GM11168 (cell line): ENCODE measurements around the gene ACVR1B.

ENCODE experiments used
- in situ Hi-C: fragments of 300-500 bp; cut with MboI; formaldehyde crosslinking; loops from one replicate; pipeline ENCODE4 v1.12.0; 2022; ENCODE audit warnings: low sequenced_read_pairs; ENCODE audit not compliant: unreplicated experiment

ACVR1B gene

DNA sequence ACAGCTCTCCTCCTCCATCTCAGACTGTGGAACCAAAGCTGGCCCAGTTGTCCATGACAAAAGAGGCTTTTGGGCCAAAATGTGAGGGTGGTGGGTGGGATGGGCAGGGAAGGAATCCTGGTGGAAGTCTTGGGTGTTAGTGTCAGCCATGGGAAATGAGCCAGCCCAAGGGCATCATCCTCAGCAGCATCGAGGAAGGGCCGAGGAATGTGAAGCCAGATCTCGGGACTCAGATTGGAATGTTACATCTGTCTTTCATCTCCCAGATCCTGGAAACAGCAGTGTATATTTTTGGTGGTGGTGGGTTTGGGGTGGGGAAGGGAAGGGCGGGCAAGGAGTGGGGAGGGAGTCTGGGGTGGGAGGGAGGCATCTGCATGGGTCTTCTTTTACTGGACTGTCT is 43.5 kb downstream of the ACVR1B start:
- in situ Hi-C loops: no loop called here

DNA sequence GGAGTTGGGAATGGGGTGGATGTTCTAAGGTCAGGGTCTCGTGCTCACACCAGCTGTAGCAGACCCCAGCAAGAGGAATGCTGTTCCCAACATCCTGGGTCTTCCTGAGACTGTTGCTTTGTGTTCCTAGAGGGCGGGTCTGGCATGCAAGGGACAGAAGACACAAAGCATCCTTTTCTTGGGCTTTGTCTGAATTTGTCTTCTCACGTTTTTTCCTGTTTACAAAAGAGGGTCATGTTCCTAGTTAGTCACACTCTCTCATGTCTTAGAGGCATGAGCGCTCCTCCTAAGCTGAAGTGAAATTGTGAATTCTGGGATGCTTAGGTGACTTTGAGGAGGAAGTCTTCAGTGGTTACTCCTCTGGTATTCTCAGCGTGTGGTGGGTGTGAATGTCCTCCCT is 45.6 kb downstream of the ACVR1B start:
- in situ Hi-C loops: no loop called here

DNA sequence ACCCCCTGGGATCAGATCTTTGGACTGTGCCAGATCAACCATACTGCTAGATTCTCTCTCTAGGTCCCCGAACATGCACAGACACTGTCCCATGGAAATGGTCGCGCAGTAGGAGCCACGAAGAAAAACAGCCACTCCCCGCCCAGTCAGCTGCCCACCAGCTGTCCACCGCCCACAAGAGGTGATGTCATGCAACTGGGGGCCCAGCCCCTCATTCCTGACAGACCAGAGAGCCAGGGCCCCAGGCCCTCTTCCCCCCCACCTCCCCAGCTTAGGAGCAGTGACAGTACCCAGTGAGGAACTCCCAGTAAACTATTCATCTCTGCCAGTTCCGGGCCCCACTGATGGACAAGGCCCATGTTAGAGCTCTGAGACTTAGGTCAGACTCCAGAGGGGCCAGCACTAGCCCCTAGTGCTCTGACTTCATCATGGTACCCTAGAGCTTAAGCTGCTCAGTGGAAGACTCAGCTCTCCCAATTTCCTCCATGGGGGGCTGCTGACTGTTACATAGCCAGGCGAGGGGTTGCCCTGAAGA is 51.6 kb downstream of the ACVR1B start:
- in situ Hi-C loops: no loop called here

DNA sequence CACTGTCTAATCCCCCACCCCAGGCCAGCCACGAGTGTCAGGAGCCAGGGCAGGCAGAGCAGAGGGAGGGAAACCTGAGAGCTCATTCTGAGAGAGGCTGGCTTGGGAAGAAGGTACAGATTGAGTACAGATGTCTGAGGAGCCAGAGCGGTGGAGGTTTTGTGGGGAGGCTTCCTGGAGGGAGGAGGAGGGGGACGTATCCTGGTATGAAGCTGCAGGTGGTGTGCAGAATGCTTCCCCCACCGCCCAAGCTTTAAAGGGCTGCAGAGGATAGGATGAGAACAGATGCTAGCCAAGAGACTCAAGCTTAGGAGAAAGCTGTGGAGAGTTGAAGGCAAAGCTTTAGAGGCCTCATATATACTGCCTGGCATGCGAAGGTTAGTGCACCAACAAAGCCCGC is 52.1 kb downstream of the ACVR1B start:
- in situ Hi-C loops: no loop called here

DNA sequence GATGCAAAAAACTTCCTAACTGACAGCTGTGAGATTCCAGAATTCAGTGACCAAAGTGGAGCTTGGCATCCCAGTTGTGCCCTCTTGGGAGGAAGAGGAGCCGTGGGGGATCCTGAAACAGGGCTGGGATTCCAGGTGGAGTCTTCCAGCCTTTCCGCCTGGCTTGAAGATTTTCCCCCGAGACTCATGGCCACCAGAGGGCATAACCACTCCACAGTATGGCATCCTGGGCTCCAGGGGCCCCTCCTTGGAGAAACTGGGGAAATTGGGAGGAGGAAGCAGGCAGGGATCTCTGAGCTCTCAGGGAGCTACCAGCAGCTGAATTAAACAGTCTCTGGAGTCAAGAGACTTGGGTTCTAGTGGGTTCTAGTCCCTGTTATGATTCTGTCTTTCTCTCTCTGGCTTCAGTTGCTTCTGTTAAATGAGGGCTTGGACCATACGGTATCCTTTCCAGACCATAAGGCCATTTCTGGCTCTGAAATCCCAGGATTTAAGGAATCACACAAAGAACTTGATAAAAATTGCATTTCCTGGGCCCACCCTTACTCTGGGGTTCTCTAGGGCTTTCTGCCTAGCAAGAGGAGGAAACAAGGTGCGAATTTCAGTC is 52.6 kb downstream of the ACVR1B start:
- in situ Hi-C loops: no loop called here

DNA sequence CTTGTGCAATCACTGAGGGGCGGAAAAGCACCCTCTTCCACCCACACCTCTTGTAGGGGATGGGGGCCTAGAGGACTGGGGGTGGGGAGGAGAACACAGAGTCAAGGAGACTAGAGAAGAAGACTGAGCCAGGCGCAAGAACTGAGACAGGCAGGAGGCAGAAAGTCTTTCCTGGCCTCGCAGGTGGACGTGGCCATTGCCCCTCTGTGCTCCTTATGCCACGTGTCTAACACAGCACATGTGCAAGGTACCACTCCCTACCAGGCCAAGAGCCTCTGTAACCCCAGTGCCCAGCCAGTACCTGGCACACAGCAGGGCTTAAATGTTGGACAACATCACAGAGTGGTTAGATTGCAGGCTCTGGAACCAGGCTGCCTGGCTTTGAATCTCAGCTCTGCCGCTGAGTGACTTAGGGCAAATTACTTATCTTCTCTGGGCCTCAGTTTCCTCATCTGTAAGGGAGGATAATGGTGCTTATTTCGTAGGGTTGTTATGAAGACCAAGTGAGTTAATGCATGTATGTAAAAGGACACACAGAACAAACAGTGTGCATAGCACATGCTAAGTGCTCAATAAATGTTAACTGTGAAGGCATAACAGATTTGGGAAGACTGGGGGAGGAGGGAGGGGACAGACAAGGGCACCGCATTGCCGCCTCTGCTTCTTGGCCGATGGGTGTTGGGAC is 53.9 kb downstream of the ACVR1B start:
- in situ Hi-C loops: no loop called here

DNA sequence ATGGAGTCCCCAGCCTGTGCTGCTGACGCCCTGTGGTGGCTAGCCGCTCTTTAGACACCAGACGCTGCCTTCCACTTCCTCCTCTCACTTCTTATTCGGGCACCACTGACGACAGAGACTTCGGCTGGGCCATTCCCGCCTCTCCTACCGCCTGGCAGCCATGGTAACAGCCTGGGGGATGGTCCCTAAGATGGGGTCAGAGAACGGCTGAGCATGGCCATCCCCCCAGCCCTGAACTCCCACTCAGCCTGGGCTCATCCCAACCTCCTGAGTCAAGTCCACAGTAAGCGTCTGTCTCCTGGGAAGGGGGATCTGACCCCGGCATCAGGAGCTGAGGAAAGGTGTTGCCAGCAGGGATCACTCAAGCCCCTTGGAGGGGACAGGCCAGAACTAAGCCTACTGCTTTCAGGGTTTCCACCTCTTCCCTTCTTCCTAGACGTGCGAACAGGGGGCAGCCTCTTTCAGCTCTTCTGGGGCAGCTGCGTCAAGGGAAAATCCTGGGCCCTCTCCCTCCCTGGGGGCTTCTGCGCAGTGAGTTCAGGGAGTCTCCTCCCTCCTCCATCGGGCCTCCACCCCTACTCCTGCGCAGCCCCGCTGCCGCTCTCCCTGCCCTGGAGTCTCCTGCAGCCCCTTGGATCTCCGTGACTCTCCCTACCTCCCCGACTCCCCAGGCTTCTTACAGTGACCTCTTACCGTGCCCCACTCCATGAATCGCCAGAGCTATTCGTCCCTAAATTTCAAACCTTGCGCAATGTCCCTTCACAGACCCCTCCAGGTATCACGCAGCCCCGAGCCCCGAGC is 54.6 kb downstream of the ACVR1B start:
- in situ Hi-C loops: no loop called here

DNA sequence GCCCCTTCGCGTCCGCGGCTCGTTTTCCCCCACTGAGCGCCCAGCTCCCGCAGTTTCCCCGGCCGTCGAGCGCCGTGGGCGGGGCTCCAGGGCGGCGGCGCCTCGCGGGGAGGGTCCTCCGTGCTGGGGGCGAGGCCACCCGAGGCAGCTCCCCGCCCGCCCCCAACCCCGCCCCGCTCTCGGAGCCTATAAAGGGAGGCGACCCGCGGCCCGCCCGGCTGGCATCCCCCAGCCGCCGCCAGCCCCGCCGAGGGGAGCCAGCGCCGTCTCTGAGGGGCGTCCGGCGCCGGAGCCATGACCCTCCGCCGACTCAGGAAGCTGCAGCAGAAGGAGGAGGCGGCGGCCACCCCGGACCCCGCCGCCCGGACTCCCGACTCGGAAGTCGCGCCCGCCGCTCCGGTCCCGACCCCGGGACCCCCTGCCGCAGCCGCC is 55.2 kb downstream of the ACVR1B start, which contains the start of gene TAMALIN:
Gene TAMALIN (plus strand): TSS at position 221 of the 432 bp plus-strand sequence. CDS start 74 bp downstream, at position 295.
- in situ Hi-C loops: no loop called here

DNA sequence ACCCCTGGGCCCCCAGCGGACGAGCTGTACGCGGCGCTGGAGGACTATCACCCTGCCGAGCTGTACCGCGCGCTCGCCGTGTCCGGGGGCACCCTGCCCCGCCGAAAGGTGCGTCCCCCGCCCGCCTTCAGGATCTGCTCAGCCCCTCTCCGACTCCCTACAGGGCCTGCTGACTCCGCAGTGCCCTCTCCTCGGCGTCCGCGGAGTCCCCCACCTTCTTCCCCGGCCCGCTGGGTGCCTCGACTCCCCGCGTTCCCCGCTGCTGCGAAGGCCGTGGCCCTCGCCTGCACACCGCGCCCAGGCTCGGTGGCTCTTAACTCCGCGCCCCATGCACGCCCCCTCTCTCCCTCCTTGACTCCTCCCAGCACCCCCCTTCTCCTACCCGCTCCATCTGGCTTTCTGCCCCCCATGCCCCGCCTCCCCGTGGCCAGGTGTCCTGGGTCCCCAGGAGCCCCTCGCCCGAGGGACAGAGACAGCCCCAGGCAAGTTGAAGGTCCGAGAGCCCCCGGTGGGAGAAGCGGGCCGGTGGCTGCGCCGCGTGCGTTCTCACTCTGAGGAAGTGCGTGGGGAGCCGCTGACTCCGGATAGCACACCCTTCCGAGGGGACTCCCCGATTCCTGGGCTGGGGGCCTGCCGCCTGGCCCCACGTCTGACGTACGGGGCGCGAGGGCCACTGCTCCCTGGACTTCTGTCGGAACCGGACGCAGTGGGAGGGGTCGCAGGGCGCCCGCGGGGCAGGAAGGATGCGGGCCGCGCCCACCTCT is 55.8 kb downstream of the ACVR1B start:
- in situ Hi-C loops: no loop called here

DNA sequence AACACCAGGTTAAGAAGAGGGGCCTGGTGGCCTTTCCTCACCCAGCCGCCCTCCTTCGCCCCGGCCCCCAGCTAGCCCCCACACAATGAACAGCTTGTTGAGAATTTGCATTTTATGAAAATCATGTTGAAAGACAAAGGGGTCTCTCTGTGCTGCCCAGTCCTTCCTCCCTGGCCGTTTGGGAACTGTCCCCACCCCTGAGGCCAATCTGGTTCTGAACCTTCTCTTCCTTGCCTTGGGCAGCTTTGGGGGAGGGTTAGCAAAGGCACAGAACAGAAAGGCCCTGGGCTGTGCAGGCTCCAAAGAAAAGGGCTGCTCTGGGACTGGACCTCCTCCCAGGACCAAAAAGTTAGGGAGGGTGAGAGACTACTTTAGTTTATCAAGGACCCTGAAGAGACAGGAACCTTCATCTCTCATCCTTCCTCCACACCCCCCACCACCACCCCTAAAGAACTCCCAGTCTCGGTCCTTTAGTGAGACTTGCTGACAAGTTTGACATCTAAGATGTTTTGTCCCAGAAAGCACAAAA is 56.5 kb downstream of the ACVR1B start:
- in situ Hi-C loops: no loop called here

DNA sequence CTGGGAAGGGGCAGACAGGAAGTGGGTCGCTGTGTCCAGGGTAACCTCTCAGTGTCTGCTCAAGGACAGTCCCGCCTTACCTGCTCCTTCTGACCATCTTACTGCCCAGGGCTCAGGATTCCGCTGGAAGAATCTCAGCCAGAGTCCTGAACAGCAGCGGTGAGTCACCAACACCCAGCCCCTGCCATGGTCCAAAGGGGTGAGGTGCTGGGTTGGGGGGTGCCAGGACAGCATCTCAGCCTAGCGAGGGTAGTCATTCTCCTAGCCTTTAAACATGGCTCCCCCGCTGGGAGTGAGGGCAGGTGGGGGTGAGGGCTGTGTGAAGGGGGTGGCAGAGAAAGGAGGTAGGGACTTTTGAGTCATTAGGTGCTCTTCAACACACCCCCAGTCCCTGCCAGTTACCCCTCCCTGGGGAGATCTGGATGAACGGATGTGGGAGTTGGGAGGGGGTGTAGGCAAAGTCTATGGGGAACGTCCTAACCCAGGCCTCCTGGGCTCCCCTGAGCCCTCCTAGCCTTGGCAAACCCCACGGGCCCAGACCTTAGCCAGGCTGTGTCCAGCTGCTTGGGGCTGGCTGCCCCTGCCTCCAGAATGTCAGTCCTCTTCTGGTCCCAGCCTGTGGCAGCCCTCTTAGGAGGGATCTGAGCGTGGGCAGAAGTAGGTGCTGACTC is 57.7 kb downstream of the ACVR1B start:
- in situ Hi-C loops: no loop called here

DNA sequence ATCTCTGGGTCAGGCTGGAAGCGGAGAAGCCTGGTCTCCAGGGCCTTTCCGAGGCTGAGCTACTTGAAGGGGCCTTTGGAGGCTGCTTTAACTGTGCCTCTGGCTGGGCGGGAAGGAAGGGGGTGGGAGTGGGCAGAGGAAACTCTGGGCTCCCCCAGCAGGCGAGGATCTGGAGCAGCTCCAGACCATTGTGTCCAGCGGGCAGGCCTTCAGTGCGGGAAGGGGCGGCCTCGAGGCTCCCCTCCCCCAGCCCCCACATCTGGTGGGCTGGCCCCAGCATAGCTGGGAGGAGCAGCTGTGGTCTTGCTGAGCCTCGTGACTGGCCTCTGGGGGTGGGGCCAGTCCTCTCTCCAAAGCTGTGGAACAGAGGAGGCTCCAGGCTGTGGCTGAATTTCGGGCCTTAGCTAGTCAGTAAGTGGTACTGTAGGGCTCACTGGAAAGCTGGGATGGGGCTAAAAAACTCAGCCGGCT is 58.7 kb downstream of the ACVR1B start:
- in situ Hi-C loops: no loop called here

DNA sequence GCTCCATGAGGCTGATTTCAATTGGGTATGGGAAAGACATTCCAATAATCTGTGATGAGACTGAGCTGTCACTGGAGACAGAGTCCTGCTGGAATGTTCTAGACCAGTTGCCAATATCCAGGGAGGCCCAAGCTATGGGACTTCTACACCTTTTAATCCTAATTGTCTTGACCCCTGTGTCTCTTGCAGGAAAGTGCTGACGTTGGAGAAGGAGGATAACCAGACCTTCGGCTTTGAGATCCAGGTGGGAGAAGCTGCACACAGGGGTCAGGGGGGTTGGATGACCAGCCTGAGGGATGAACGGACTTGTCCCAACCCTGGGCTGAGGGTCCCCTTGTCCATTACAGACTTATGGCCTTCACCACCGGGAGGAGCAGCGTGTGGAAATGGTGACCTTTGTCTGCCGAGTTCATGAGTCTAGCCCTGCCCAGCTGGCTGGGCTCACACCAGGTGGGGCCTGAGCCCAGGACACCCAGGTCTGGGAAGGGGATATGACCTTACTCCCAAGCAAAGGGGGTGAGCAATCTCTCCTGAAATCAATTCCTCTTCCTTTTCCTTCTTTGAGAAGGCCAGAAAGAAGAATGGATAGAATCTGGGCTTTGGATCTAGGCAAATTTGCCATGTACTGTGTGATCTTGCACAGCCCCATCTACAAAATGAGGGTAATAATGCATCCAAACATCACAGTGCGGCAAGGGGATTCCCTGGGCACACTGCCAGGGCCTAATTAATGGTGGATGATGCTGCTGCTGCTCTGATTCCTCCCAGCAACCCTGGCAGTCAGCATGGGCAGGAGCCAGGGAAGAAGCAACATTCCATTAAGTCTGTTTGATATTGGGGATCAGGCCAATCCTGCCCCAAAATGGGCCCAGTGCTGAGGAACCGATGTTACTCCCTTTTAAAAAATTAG is 59.4 kb downstream of the ACVR1B start:
- in situ Hi-C loops: no loop called here

DNA sequence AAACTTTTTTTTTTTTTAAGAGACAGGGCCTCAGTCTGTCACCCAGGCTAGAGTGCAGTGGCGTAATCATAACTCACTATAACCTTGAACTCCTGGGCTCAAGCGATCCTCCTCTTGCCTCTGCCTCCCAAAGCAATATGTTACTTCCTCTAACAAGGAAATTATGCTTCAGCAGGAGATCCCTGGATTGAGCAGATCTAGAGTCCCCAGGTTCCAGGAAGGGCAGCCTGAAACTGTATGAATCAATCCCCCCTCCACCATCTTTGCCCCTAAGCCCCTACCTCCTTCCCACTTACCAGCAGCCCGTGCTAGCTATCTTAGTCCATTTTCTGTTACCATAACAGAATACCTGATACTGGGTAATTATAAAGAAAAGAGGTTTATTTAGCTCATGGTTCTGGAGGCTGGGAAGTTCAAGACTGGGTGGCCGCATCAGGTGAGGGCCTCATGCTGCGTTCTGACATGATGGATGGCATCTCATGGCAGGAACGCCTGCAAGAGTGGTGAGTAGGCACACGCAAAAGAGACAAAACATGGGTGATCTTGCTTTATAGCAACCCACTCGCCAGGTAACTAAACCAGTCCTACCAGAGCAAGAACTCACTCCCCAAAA is 60.2 kb downstream of the ACVR1B start:
- in situ Hi-C loops: no loop called here

DNA sequence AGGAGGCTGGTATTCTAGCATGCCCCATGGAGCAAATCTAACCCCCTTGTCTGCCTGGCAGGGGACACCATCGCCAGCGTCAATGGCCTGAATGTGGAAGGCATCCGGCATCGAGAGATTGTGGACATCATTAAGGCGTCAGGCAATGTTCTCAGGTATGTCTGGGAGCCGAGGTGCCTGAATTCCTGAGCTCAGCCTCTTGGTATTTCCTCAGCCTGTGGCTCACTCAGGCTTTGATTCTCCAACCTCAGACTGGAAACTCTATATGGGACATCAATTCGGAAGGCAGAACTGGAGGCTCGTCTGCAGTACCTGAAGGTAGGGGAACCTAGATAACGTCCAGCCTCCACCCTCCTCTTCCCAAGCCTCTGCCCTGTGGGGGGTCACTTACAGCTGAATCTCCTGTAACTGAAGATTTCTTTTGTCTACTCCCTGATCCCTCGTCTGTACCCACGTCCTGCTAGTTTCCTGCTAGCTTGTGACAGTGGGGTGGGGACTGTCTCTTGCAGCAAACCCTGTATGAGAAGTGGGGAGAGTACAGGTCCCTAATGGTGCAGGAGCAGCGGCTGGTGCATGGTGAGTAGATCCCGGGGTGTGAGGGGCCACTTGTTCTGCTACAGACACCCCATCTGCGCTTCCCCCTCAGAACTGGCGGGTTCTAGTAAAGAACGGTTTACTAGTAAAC is 62.3 kb downstream of the ACVR1B start:
- in situ Hi-C loops: no loop called here

DNA sequence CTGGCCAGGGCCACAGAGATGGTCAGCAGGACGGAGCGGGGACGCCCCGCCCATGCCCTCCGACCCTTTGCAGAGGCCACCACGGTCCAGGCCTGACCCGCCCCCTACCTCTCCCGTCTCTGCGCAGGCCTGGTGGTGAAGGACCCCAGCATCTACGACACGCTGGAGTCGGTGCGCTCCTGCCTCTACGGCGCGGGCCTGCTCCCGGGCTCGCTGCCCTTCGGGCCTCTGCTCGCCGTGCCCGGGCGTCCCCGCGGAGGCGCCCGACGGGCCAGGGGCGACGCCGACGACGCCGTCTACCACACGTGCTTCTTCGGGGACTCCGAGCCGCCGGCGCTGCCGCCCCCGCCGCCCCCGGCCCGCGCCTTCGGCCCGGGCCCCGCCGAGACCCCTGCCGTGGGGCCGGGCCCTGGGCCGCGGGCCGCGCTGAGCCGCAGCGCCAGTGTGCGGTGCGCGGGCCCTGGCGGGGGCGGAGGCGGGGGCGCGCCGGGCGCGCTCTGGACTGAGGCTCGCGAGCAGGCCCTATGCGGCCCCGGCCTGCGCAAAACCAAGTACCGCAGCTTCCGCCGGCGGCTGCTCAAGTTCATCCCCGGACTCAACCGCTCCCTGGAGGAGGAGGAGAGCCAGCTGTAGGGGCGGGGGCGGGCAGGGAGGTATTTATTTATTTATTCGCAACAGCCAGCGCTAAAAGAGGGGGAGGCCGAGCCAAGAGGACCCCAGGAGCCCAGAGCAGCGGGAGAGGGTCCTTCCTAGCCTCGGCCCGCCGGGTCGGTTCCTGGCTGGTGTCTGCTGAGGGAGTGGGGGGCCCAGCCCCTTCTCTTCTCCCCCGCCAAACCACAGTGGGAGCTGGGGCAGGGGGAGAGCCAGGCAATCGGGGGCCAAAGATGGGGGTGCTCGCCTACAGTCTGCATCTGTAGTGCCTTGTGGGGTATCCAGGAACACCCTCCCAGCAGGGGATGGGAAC is 63.4 kb downstream of the ACVR1B start:
- in situ Hi-C loops: no loop called here
